ENCODE data around the gene NUDCD3. TPM values are rescaled to one million over a fixed set of nuclear protein-coding genes. Genes with fewer than 3 reads are reported as not detected.
A peak's percentile ranks its signal among the peaks of the same experiment; 100 is the strongest.

NUDCD3 gene
- total RNA-seq, 4 donors from 2014 or later = 44.7 to 57.3 (median 49.7) TPM

- 74 to 80% methylated on average over 5 of the region's 5 CpGs for WGBS, 2 donors
- no peak for TF ChIP-seq POLR2A (IDR thresholded peaks at IDR 0.05)
- TF ChIP-seq EP300 (IDR thresholded peaks at IDR 0.05) = no peak
- TF ChIP-seq CTCF (IDR thresholded peaks at IDR 0.05) = no peak
- no peaks in the 10 kb centered on the region for H3K27me3 ChIP-seq
- H3K27ac ChIP-seq = no peak overlapping the region
- H3K4me3 ChIP-seq = no peak overlapping the region
- H3K9me3 ChIP-seq = no peaks in the 10 kb centered on the region
- peaks cover 0 to 24% (median 0%) of the 10 kb centered on the region in 3 donors for H3K36me3 ChIP-seq
- DNase-seq (ENCODE audit: low spot score in 2 of 2) = no peak
- H3K4me1 ChIP-seq = peaks cover 0 to 60% (median 4%) of the 10 kb centered on the region in 4 donors
These were observed 25.0 kb downstream of the NUDCD3 start for GRCh38 chr7:44465490-44465889.

- peak in 1 of 5 experiments; percentile 10 for TF ChIP-seq CTCF (IDR thresholded peaks at IDR 0.05)
- no peak for TF ChIP-seq EP300 (IDR thresholded peaks at IDR 0.05)
- TF ChIP-seq POLR2A (IDR thresholded peaks at IDR 0.05) = no peak
- 91 to 100% methylated on average over 1 of the region's 1 CpG for WGBS, 2 donors
- no peak for DNase-seq (ENCODE audit: low spot score in 2 of 2)
- Histone ChIP-seq H3K36me3 (peaks cover 0 to 25% (median 0%) of the 10 kb centered on the region in 3 donors), H3K27me3 (no peaks in the 10 kb centered on the region), H3K9me3 (no peaks in the 10 kb centered on the region), H3K4me3 (no peak overlapping the region), H3K27ac (no peak overlapping the region), H3K4me1 (peaks cover 0 to 45% (median 7%) of the 10 kb centered on the region in 4 donors)
These were observed 27.2 kb downstream of the NUDCD3 start for GRCh38 chr7:44463169-44463808.

GRCh38 chr7:44461387-44461786 lies 29.1 kb downstream of the NUDCD3 start:
- no peak for TF ChIP-seq CTCF (IDR thresholded peaks at IDR 0.05)
- TF ChIP-seq EP300 (IDR thresholded peaks at IDR 0.05) = no peak
- no peak for TF ChIP-seq POLR2A (IDR thresholded peaks at IDR 0.05)
- H3K4me3 ChIP-seq = no peak overlapping the region
- no peak for DNase-seq (ENCODE audit: low spot score in 2 of 2)
- H3K27me3 ChIP-seq = no peaks in the 10 kb centered on the region
- peaks cover 0 to 47% (median 8%) of the 10 kb centered on the region in 4 donors for H3K4me1 ChIP-seq
- H3K9me3 ChIP-seq = no peaks in the 10 kb centered on the region
- WGBS, 2 donors = 53 to 69% methylated on average over 2 of the region's 2 CpGs
- H3K27ac ChIP-seq = no peak overlapping the region
- peaks cover 0 to 7% (median 0%) of the 10 kb centered on the region in 3 donors for H3K36me3 ChIP-seq

- Histone ChIP-seq H3K36me3 (peaks cover 0 to 4% (median 0%) of the 10 kb centered on the region in 3 donors), H3K27ac (no peak overlapping the region), H3K27me3 (no peaks in the 10 kb centered on the region), H3K9me3 (no peaks in the 10 kb centered on the region), H3K4me3 (no peak overlapping the region), H3K4me1 (peaks cover 0 to 40% (median 9%) of the 10 kb centered on the region in 4 donors)
- no peak for DNase-seq (ENCODE audit: low spot score in 2 of 2)
- WGBS, 2 donors = 73 to 84% methylated on average over 3 of the region's 3 CpGs
- TF ChIP-seq CTCF (IDR thresholded peaks at IDR 0.05) (no peak), EP300 (IDR thresholded peaks at IDR 0.05) (no peak), POLR2A (IDR thresholded peaks at IDR 0.05) (no peak)
These were observed 30.1 kb downstream of the NUDCD3 start for GRCh38 chr7:44460325-44460724.

GRCh38 chr7:44455155-44455554 lies 35.3 kb downstream of the NUDCD3 start:
- peaks cover 0 to 31% (median 0%) of the 10 kb centered on the region in 3 donors for H3K36me3 ChIP-seq
- DNase-seq (ENCODE audit: low spot score in 2 of 2) = no peak
- TF ChIP-seq CTCF (IDR thresholded peaks at IDR 0.05) (no peak), EP300 (IDR thresholded peaks at IDR 0.05) (no peak), POLR2A (IDR thresholded peaks at IDR 0.05) (no peak)
- no peak overlapping the region for H3K27ac ChIP-seq
- 89 to 97% methylated on average over 3 of the region's 3 CpGs for WGBS, 2 donors
- H3K4me1 ChIP-seq = peaks cover 0 to 14% (median 4%) of the 10 kb centered on the region in 4 donors
- no peak overlapping the region for H3K4me3 ChIP-seq
- H3K27me3 ChIP-seq = no peaks in the 10 kb centered on the region
- H3K9me3 ChIP-seq = no peaks in the 10 kb centered on the region
